GM19043 (cell line): ENCODE results near the gene EPB41L1.

ENCODE experiments used
- ATAC-seq: cut with Tn5 transposase; IDR thresholded peaks from one replicate; pipeline ENCODE4 v1.9.1; 2021; ENCODE audit warnings: low read depth; ENCODE audit not compliant: unreplicated experiment

EPB41L1 gene

DNA sequence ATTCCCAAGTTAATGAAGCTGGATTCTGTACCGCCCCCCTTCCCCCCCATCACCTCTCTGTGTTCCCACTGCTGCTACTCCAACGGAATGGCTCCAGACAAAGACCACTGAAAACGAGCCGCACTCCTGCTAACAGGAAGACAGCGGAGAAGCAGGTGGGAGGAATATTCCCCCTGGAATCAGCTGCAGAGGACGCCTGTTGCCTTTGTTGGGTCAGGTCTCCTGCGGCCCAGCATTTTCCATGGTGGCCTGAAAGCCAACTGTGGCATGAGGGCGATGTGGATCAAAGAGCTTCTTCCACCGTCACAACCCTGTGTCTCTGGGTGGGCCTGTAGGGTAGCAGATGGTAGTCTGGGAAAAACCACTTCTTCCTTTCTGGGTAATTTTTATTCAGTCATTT is 98.5 kb downstream of the EPB41L1 start:
- no peak for ATAC-seq

DNA sequence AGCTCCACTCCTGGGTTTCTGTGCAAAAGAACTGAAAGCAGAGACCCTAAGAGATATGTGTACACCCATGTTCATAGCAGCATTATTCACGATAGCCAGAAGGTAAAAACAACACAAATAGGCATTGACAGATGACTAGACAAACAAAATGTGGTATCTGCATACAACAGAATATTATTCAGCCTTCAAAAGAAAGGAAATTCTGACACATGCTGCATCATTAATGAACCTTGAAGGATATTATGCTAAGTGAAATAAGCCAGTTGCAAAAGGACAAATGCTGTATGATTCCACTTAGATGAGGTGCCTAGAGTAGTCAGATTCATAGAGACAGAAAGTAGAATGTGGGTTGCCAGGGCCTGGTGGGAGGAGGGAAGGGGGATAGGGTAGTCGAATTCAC is 99.5 kb downstream of the EPB41L1 start:
- ATAC-seq, result no peak

DNA sequence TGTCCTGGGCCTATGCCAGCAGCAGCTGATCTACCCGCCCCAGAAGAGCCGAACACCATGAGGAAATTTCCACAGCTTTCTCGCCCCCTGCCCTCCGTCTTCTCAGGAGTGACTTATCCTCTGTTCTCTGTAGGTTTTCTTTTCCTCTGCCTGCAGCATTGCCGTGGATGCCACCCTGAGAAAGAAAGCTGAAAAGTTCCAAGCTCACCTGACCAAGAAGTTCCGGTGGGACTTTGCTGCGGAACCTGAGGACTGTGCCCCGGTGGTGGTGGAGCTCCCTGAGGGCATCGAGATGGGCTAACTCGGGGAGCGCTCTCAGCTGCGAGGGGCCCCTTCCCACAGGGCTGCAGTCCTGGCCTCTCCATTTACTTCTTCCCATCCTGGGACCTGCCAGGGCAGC is 100.9 kb downstream of the EPB41L1 start:
- ATAC-seq, result no peak

DNA sequence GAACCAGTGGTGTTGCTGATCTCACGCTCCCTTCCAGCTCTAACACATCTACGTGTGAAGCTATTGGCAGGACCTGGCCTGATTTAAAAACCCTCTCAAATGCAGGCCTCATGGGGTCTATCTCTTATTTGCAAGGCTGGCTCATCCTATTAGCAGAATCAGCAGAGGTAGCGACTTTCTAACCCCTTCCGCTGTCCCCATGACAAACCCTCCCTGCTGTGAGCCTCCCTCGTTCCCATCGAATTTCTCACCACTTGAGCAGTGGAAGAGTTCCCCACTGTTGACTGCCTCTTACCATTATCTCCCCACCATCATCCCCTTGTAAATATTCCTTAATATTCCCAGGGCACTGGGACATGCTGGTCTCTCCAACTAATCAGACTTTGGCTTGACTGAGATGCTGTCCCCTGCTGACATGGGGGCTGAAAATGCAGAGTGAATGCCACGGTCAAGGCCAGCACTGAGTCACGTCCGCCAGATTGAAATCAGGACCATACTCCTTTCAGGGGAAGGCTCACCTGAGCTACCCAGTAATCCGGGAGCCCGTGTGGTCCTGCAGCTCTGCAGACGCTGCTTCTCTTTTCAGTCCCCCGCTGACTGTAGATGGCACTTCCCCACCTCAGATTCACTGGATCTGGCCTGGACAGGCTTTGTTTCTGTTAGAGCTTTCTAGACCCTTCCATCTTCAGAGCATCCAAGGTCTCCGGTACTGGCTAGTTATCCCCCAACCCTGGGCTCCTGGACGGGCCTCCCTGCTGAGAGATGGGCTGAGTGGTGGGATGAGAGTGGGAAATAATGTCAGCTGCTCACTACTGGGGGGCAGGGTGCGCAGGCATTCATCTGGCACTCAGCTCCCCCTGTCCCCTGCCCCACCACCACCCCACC is 104.9 kb downstream of the EPB41L1 start:
- no peak for ATAC-seq

DNA sequence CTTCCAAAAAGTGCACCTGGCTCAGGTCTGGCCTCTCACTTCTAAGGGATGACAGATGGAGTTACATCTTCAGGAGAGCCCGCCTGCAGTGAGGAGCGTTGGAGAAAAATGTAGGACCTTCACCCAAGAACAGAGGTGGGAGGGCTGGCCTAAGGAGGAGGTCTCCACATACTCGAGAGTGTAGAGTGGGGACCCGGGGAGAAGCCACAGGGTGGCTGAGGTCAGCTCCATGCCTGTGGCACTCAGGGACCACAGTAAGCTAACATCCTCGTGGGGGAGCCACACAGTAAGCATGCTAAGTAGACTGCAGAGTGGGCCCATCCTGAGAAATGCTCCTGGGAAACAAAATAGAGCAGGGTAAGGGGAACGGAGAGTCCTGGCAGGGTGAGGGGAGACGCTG is 105.8 kb downstream of the EPB41L1 start:
- ATAC-seq, result no peak

DNA sequence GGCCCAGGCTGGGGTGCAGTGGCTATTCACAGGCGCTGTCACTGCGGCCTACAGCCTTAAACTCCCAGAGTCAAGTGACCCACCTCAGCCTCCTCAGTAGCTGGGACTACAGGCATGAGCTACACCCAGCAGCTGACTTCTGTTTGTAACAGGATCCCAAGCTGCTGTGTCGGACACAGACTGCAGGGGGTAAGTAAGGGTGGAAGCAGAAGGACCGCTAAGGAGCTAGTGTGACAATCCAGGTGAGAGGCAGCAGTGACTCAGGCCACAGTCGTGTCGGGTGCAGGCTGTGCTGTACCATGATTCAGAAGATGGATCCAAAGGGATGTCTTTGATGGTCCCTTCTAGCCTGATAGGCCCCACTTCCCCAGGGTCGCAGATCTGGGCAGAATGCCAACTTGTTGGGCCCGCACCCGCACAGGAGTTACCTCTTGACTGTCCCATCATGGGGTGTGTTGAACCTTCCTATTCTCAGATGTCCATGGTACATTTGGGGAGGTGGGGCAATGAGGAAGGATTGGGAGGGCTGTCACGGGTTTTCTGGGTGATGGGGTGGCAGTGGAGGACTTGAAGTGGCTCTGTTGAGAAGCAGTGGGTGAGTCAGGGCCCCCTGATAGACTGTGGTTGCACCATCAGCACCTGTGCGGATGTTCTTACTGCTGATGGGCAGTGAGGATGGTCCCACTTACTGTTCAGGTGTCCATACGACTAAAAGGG is 107.0 kb downstream of the EPB41L1 start:
- no peak for ATAC-seq

DNA sequence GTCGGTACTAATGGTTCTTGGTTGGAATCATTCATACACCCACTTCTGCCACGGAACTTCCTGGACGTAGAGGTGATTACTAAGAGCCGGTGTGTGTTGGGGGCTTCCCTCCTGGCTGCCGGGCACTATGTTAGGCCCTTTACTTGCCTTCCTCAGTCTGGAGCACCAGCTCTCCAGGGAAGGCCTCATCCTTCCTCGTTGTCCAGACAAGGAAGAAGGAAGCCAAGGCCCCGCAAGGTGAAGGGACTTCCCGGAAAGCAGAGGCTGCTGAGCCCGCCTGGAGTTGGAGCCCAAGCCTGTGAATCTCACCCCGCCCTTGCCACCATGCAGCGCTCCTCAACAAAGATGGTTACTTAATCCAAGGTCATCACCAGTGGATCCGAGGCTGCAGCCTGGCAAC is 107.9 kb downstream of the EPB41L1 start:
- ATAC-seq, result no peak

DNA sequence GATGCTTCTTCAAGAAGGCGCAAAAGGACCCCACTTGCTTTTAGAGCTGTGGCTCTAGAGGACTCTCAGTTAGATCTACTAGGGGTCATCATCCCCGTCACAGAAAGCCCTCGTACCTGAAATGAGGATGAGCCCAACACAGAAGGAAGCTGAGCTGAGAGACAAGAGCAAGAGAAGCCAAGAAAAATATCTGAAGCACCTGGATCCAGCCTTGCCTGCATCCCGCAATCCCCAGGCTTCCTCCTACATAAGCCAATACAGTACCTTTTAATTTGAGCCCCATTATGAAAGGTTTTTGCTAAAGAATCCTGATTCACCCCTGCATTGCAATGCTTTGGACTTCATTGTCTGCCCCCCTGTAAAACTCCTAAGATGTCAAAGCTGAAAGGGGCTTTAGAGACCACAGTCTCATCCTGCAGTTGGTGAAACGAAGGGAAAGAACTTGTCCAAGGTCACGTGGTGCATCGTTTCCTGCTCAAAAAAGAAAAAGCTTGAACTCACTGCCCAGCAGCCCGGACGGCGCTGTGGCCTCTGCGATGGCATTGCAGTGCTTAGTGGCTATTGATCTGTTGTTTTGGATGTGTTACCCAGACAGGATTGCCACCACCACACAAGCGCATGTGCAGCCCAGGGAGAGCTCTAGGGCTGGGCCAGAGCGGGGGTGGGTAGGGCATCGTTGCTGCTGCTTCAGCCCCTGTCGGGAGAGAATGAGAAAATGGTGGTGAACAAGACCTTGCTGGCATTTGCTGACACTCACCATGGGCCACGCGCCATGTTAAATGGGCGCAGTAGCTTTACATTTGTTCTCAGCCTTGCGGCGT is 110.1 kb downstream of the EPB41L1 start:
- ATAC-seq, result no peak

DNA sequence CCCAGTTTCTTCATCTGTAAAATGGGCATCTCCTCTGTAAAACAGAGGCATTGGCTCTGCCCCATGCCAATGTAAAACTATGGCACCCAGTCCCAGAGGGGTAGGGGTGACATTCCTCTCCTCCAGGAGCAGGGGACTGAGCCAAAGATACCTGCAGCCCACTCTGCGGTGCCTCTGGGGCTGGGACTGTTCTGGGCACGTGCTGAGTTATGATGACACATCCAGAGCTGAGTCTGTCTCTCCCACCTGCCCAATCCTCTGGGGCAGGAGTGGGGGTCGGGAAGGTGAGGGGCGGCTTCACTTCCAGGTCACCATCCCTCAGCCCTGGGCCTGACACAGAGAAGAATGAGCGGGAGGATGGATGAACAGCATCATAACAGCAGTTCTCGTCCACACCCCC is 111.6 kb downstream of the EPB41L1 start:
- ATAC-seq, result no peak

DNA sequence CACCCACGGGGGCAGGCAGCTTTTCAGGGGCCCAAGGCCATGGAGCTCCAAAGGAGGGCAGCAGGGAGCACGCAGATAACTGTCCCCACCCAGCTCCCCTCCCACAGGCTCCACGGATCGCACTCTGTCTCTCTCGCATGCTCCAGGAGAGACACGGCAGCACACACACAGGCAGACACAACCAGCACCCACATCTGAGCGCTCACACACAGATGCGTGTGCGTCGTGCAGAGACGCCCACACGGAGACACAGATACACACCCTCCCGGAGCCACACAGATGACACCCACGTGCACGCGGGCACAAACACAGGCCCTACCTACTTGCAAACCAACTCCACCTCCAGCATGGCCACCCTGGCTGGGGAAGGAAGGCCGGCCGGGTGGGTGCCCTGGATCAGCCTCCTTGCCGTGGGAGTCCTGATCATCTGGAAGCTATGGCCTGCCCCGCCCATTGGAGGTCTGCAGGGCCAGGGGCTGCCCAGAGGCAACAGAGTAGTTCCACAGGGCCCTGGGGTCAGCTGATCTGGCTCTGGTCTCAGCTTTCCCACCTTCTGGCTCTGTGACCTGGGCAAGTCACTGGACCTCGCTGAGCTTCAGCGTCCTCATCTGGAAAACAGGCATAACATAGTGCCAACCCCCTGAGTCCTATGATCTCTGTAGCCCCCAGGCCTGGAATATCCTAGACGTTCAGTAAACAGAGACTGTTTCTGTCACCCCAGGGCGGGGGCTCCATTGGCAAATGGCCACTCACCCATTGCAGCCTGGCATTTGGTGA is 113.3 kb downstream of the EPB41L1 start:
- no peak for ATAC-seq

DNA sequence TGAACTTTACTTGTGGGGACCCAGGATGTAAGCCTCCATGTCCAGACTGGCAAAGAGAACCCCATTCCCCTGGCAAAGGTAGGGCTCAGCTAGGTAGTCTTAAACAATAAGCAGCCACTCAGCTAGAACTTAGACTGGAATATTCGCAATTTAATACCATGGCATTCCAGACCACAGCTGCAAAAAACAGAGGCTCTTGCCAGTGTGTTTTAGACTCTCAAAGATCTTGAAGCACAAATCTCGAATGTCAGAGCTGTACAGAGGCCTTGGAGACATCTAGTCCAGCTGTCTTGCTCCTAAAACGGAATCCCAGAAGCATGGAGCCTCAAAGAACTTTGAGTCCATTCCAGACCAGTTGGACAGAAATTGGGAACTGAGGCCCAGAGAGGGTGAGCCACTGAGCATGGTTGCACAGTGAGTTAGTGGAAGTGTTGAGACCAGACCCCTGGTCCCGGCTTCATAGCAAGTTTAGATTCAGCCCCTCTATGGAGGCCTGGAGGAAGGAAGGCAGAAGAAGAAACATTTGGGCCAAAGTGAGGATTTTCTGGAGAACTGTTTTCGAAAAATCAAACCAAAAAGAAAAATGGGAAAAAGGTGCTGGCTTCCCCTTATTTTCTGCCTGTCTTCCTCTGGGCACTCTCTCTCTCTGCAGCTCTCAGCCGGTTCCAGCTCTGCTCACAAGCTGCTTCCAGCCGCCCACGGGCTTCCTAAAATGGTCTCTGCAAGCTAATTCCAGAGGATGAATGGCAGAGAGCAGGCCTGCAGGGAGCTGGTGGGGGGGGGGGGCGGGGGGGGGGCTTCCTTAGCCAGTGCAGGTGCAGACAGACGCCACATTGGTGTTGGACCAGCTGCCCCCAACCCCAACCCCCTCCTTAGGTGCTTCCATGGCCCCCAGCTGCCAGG is 114.2 kb downstream of the EPB41L1 start:
- no peak for ATAC-seq

DNA sequence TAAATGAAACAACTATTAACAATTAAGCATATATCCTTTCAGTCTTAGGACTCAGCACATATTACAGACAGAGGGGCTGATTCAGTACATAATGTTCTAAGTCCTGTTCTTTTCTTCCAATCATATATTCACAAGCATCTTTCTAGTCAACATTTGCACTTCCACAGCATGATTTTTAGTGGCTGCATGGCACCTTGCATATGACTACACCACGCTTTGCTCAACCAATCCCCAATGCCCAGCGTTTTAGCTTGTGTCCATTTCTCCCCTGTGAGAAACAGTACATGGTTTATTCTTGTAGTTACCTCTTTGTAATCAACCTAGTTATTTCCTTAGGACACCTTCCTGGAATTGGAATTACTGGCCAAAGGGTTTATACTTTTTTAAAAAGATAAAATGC is 115.0 kb downstream of the EPB41L1 start:
- no peak for ATAC-seq

DNA sequence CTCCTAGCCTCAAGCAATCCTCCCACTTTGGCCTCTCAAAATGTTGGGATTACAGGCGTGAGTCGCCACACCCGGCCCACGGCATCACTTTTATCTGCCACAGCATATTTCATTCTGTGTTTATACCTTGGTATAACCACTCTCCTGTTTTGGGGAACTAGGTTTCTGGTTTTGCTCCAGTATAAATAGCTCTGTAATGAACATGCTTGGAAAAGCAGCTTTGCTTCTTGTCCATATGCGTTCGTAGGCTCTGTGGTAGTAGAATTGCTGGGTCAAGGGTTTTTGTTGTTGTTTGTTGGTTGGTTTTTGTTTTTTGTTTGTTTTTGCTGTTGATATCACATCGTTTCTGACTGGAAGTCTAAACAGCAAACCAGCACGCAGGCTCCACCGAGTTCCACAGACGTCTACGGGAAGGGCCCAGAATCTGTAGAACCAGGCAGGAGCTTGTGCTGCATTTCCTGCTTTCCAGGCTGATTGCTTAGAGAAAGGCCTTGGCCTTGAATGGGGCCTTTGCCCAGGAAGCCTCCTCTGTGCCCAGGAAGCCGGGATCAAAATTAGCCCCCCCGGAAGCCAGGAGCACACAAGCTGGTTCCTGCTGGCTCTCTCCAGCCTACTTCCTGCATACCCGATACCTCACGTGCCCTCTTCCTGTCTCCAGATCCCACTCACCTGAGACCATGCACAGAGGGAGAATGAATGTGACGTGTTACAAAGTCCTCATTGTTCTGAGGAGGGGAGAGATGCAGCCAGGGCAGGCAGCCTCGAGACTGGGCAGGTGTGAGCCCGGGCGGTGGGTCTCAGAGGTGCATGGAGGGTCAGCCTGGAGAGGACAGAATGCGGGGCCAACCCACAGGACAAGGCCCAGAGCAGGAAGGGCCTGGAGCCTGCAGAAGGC is 116.5 kb downstream of the EPB41L1 start:
- ATAC-seq, result no peak

DNA sequence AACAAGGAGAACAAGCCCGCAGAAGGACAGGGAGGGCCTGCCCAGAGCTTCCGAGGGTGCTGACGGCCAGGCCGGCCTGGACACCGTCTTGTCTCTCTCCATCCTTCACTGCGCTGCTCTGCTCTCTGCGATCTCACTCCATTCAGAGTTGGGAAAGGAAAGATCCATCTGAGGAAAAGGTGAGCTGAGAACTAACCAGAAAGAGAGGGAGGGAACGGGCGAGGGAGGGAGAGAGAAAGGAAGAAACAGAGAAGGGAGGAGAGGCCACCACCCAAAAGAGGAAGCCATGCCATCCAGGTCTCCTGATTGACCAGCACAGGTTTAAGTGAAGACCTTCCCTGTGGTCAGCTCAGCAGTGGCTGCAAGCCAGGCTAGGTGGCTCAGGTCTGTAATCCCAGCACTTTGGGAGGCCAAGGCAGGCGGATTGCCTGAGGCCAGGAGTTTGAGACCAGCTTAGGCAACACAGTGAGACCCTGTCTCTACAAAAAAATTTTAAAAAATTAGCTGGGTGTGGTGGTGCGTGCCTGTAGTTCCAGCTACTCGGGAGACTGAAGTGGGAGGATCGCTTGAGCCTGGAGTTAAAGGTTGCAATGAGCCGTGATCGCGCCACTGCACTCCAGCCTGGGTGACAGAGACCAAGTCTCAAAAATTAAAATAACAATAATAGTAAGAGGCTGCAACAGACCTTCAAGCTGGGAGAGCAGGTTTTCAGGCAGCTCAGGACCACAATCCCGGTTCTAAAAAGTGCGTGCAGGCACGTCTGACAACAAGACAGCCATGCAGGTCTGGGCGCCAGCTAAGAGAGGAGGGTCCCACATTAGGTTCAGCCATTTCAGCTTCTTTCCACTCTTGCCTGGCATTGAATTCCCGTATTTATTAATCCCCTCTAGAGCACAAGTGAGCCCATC is 117.4 kb downstream of the EPB41L1 start:
- no peak for ATAC-seq

DNA sequence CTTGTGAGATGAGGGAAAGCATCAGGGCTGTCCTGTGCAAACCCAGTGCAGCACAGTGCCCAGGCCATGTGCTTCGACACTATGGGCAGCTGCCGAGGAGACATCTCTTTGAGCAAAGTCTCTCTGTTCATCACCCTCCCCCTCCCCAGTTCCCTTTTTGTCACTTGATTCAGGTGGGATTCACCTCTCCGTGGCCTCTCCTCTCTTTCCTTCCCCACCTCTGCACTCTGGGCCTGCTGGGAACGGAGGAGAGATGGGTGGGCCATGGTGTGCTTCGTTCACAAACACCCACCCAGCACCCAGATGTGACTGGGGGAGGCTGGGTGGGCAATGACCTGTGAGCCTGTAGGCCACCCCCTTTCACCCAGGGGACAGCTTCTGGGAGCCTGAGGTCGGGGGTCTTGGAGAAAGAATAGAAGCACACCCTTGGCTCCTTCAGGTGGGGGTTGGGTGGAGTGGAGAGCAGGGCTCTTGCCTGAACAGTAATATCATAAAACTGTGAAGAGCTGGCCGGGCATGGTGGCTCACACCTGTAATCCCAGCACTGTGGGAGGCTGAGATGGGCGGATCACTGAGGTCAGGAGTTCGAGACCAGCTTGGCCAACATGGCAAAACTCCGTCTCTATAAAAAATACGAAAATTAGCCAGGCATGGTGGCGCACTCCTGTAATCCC is 118.1 kb downstream of the EPB41L1 start:
- ATAC-seq, result no peak

DNA sequence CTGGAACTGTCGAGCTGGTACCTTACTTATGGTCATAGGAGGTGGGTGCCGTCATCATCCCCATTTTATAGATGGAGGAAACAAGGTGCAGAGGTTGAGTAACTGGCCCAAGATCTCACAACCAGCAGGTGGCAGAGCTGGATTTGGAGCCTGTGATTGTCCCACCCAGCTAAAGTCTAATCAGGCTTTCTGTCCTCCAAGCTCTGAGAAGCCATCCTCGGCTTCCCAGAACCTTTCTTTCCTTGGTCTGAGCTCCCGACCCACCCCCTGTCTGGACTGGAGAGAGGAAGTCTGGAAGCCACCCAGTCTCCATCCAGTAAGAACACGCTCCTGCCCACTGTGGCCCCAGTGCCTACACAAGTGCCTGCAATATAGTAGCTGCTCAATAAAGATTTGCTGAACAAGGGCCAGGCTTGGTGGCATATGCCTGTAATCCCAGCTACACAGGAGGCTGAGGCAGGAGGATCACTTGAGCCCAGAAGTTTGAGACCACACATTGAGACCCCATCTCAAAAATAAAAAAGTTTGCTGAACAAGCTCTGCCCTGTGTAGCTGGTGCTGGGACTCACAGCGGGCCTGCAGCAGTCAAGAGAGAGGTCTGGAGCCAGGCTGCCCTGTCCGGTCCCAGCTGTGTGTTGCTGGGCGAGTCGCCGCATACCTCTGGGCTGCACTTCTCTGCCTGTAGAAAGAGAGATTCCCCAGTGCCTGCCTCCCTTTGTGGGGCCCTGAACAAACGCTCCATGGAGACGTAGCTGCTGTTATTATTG is 119.1 kb downstream of the EPB41L1 start:
- no peak for ATAC-seq
